GM18907 (cell line): Measurements from ENCODE around the gene CADPS.

Experiments used
- ATAC-seq: cut with Tn5 transposase; IDR thresholded peaks from one replicate; pipeline ENCODE4 v1.9.1; 2021; ENCODE audit warnings: mild to moderate bottlenecking, moderate library complexity; ENCODE audit not compliant: unreplicated experiment

Gene CADPS

GRCh38 chr3:62529230-62529629, 346.0 kb downstream of the CADPS start:
- no peak for ATAC-seq

GRCh38 chr3:62527474-62527873, 347.7 kb downstream of the CADPS start:
- ATAC-seq = no peak

GRCh38 chr3:62525281-62525680, 349.9 kb downstream of the CADPS start:
- no peak for ATAC-seq

- ATAC-seq = no peak
Measured at GRCh38 chr3:62523672-62524071, 351.5 kb downstream of the CADPS start.

GRCh38 chr3:62521464-62522105, 353.6 kb downstream of the CADPS start:
- ATAC-seq = no peak

GRCh38 chr3:62503516-62503915, 371.7 kb downstream of the CADPS start:
- ATAC-seq = no peak

- no peak for ATAC-seq
Measured at GRCh38 chr3:62502315-62503300, 372.6 kb downstream of the CADPS start.

- ATAC-seq = no peak
Measured at GRCh38 chr3:62501289-62501668, 373.9 kb downstream of the CADPS start.

- ATAC-seq = no peak
Measured at GRCh38 chr3:62500556-62501288, 374.5 kb downstream of the CADPS start.

GRCh38 chr3:62497156-62497555, 378.1 kb downstream of the CADPS start:
- no peak for ATAC-seq

- ATAC-seq = no peak
Measured at GRCh38 chr3:62496503-62496902, 378.7 kb downstream of the CADPS start.

- ATAC-seq = no peak
Measured at GRCh38 chr3:62493109-62493801, 382.0 kb downstream of the CADPS start.

- ATAC-seq = no peak
Measured at GRCh38 chr3:62482961-62483360, 392.3 kb downstream of the CADPS start.

- no peak for ATAC-seq
Measured at GRCh38 chr3:62481962-62482361, 393.3 kb downstream of the CADPS start.

- ATAC-seq = no peak
Measured at GRCh38 chr3:62480056-62480455, 395.2 kb downstream of the CADPS start.

- no peak for ATAC-seq
Measured at GRCh38 chr3:62479326-62479725, 395.9 kb downstream of the CADPS start.

- ATAC-seq = no peak
Measured at GRCh38 chr3:62475306-62475705, 399.9 kb downstream of the CADPS start.

GRCh38 chr3:62467966-62468722, 407.1 kb downstream of the CADPS start:
- no peak for ATAC-seq

- ATAC-seq = no peak
Measured at GRCh38 chr3:62462788-62463187, 412.4 kb downstream of the CADPS start.

GRCh38 chr3:62462104-62462762, 413.0 kb downstream of the CADPS start:
- ATAC-seq = no peak
